SK-N-SH (cell line): ENCODE measurements around the gene ZNF184.

ENCODE experiments used
- CHD2 ChIP-seq: fragments of 150-350 bp; IDR thresholded peaks from 2 replicates; pipeline ENCODE4 v1.6.1; 2018; ENCODE audit warnings: low read length; ENCODE audit not compliant: partially characterized antibody
- EP300 ChIP-seq, 2 experiments: IDR thresholded peaks; 2 replicates each; pipeline versions ENCODE4 v1.4.0 to v1.6.1; 2012; ENCODE audit warnings: borderline replicate concordance in 1 of 2, low read depth in 1 of 2, low read length in 1 of 2
- TCF12 ChIP-seq: IDR thresholded peaks from 2 replicates; pipeline ENCODE4 v1.4.0; 2012
- YY1 ChIP-seq: IDR thresholded peaks from 2 replicates; pipeline ENCODE4 v1.4.0; 2012; ENCODE audit warnings: low read depth, mild to moderate bottlenecking
- TF ChIP-seq, protein P1 (sequence below): fragments of 200-600 bp; sonication (generic); IDR thresholded peaks from 2 replicates; pipeline ENCODE4 v1.6.1; 2017; ENCODE audit warnings: antibody characterized with exemption, mild to moderate bottlenecking, moderate library complexity

DNA sequence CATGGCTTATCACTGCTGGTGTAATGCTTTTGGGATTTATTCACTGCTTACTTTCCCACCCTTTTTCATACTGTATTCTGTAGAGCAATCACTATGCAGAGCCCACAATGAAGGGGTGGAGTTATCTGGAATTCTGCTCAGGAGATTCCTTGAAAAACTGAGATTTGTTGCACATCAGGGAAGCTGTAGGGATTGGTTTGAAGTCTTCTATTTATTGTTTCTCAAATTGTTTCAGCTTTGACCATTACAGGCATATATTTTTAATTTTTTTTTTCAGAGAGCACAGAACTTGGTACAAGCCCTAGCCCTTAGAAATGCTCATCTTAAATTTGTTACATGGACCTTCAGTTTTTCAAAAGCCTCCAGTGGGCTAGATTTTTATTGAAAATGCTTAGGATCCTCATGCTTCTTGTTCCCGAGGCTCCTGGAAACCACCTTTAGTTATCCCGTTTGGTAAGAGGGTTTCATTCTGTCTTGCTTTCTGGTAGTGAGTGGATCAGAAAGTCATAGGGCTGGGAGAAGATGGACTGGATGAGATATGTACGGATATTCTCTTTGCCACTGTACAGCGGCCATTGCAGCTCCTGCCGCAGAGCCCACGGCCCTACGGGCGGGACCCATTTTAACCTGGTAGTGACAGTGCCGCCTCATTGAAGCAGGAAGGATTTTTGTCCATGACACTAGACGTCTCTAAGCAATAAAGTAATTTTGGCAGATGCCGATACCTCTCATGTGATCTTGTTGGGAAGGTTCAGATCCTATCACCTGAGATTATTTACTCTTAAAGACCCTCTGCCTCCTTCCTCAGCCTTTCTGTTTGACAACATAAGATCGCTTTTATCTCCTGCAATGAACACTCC, 45.3 kb upstream of the ZNF184 start:
- no peak for TF ChIP-seq CHD2
- TF ChIP-seq, protein P1, sequence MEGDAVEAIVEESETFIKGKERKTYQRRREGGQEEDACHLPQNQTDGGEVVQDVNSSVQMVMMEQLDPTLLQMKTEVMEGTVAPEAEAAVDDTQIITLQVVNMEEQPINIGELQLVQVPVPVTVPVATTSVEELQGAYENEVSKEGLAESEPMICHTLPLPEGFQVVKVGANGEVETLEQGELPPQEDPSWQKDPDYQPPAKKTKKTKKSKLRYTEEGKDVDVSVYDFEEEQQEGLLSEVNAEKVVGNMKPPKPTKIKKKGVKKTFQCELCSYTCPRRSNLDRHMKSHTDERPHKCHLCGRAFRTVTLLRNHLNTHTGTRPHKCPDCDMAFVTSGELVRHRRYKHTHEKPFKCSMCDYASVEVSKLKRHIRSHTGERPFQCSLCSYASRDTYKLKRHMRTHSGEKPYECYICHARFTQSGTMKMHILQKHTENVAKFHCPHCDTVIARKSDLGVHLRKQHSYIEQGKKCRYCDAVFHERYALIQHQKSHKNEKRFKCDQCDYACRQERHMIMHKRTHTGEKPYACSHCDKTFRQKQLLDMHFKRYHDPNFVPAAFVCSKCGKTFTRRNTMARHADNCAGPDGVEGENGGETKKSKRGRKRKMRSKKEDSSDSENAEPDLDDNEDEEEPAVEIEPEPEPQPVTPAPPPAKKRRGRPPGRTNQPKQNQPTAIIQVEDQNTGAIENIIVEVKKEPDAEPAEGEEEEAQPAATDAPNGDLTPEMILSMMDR, result no peak
- no peak for TF ChIP-seq TCF12
- TF ChIP-seq YY1, result peak; percentile 54; the same call in 1 of the 2 replicates
- TF ChIP-seq EP300 (IDR thresholded peaks at IDR 0.05; ENCODE audit: borderline replicate concordance in 1 of 2, low read depth in 1 of 2, low read length in 1 of 2), result no peak
